Measurements from ENCODE around the gene ATG7.

Gene ATG7

DNA sequence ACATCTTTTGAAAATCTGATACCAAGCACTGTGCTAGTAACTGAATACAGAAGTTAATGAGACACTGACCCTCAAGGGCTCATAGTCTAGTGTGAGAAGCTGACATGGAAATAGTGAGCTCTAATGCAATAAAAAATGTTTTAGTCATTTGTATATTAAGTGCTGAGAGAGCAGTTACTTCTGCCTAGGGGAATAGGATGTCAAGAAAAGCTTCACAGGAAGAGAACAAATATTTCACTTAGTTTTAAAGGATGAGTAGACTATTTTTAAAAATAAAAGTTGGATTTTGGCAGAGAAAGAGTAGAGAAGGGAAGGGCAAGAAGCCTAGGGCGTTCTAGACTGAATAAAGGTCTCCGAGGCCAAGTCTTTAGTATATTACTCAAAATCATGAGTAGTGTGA, 158.4 kb downstream of the ATG7 start:
- Histone ChIP-seq H3K9me3 (ENCODE audit: insufficient read depth, low read length, severe bottlenecking) (no peaks in the 10 kb centered on the region), H2AFZ (ENCODE audit: low read depth, low read length) (no peak overlapping the region), H3K27me3 (ENCODE audit: insufficient read depth, low read length, poor library complexity) (no peaks in the 10 kb centered on the region), H3K27ac (ENCODE audit: low read length) (no peak overlapping the region), H3K4me1 (ENCODE audit: insufficient read depth, low read length) (no peaks in the 10 kb centered on the region), H3K36me3 (ENCODE audit: insufficient read depth, low read length) (0 out of 2 replicates have a peak, but pooled peaks cover 5% of the 10 kb centered on the region), H3K4me2 (ENCODE audit: insufficient read depth, low read length) (no peak overlapping the region), H3K4me3 (ENCODE audit: low read depth in 1 of 2, low read length in 2 of 2) (no peak overlapping the region), H3K9ac (ENCODE audit: low read depth, low read length) (no peak overlapping the region), H4K20me1 (ENCODE audit: insufficient read depth, low read length) (no peaks in the 10 kb centered on the region), H3K79me2 (ENCODE audit: insufficient read depth, low read length) (no peaks in the 10 kb centered on the region)
- ATAC-seq (ENCODE audit: insufficient read depth, low read depth) (no peak), DNase-seq (no peak)
- TF ChIP-seq EZH2 (IDR thresholded peaks at IDR 0.05; ENCODE audit: borderline replicate concordance, low read depth, low read length, severe bottlenecking), result no peak
- TF ChIP-seq, protein P1, sequence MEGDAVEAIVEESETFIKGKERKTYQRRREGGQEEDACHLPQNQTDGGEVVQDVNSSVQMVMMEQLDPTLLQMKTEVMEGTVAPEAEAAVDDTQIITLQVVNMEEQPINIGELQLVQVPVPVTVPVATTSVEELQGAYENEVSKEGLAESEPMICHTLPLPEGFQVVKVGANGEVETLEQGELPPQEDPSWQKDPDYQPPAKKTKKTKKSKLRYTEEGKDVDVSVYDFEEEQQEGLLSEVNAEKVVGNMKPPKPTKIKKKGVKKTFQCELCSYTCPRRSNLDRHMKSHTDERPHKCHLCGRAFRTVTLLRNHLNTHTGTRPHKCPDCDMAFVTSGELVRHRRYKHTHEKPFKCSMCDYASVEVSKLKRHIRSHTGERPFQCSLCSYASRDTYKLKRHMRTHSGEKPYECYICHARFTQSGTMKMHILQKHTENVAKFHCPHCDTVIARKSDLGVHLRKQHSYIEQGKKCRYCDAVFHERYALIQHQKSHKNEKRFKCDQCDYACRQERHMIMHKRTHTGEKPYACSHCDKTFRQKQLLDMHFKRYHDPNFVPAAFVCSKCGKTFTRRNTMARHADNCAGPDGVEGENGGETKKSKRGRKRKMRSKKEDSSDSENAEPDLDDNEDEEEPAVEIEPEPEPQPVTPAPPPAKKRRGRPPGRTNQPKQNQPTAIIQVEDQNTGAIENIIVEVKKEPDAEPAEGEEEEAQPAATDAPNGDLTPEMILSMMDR (IDR thresholded peaks at IDR 0.05; ENCODE audit: borderline replicate concordance, extremely low read depth, low read length, poor library complexity, severe bottlenecking), result no peak

DNA sequence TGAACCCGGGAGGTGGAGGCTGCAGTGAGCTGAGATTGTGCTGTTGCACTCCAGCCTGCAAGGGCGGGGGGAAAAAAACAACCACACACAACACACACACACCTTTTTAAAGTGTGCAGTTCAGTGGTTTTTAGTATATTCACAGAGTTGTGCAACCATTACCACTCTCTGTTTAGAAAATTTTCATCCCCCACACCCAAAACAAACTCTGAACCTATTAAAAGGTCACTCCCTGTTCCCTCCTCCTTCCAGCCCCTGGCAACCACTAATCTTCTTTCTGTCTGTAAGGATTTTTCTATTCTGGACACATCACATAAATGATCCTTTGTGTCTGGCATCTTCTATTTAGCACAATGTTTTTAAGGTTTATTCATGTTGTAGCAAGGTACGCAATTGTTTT, 159.1 kb downstream of the ATG7 start:
- H3K27me3 ChIP-seq (ENCODE audit: insufficient read depth, low read length, poor library complexity), result no peaks in the 10 kb centered on the region
- ATAC-seq (ENCODE audit: insufficient read depth, low read depth) (no peak), DNase-seq (no peak)
- no peak overlapping the region for H3K27ac ChIP-seq (ENCODE audit: low read length)
- no peaks in the 10 kb centered on the region for H3K4me1 ChIP-seq (ENCODE audit: insufficient read depth, low read length)
- no peak overlapping the region for H2AFZ ChIP-seq (ENCODE audit: low read depth, low read length)
- no peak overlapping the region for H3K4me3 ChIP-seq (ENCODE audit: low read depth in 1 of 2, low read length in 2 of 2)
- H3K36me3 ChIP-seq (ENCODE audit: insufficient read depth, low read length), result 0 out of 2 replicates have a peak, but pooled peaks cover 5% of the 10 kb centered on the region
- no peak for TF ChIP-seq EZH2 (IDR thresholded peaks at IDR 0.05; ENCODE audit: borderline replicate concordance, low read depth, low read length, severe bottlenecking)
- TF ChIP-seq, protein P1 (IDR thresholded peaks at IDR 0.05; ENCODE audit: borderline replicate concordance, extremely low read depth, low read length, poor library complexity, severe bottlenecking), result no peak
- no peak overlapping the region for H3K4me2 ChIP-seq (ENCODE audit: insufficient read depth, low read length)
- no peaks in the 10 kb centered on the region for H3K9me3 ChIP-seq (ENCODE audit: insufficient read depth, low read length, severe bottlenecking)
- no peaks in the 10 kb centered on the region for H4K20me1 ChIP-seq (ENCODE audit: insufficient read depth, low read length)
- H3K9ac ChIP-seq (ENCODE audit: low read depth, low read length), result no peak overlapping the region
- H3K79me2 ChIP-seq (ENCODE audit: insufficient read depth, low read length), result no peaks in the 10 kb centered on the region

DNA sequence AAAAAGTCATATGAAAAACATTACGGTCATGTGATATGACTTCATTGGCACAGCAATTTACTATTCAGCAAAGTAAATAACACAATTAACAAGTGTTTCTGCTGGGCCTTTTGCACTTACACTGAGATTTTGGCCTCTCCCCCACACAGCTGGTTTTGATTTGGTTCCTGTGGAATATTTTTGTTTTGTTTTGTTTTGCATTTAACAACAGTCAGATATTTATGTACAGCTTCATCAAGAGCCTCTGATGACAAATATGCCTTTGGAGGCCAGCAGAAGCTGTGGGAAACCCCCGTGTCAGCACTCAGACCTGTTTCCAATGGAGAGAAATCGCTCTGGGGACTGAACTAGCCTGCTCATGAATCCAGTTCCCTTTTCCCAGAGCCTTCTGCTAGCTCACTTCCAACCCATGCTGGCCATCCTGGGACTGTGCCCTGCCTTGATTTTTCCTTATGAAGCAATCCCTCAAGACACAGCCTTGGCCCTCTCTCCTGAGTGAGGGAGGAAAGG, 161.9 kb downstream of the ATG7 start:
- Histone ChIP-seq H3K27me3 (ENCODE audit: insufficient read depth, low read length, poor library complexity) (no peaks in the 10 kb centered on the region), H3K4me3 (ENCODE audit: low read depth in 1 of 2, low read length in 2 of 2) (no peak overlapping the region), H3K36me3 (ENCODE audit: insufficient read depth, low read length) (no peaks in the 10 kb centered on the region), H3K9me3 (ENCODE audit: insufficient read depth, low read length, severe bottlenecking) (no peaks in the 10 kb centered on the region), H3K9ac (ENCODE audit: low read depth, low read length) (no peak overlapping the region), H3K4me2 (ENCODE audit: insufficient read depth, low read length) (no peak overlapping the region), H2AFZ (ENCODE audit: low read depth, low read length) (no peak overlapping the region), H3K79me2 (ENCODE audit: insufficient read depth, low read length) (no peaks in the 10 kb centered on the region), H3K4me1 (ENCODE audit: insufficient read depth, low read length) (no peaks in the 10 kb centered on the region), H3K27ac (ENCODE audit: low read length) (no peak overlapping the region), H4K20me1 (ENCODE audit: insufficient read depth, low read length) (no peaks in the 10 kb centered on the region)
- TF ChIP-seq EZH2 (IDR thresholded peaks at IDR 0.05; ENCODE audit: borderline replicate concordance, low read depth, low read length, severe bottlenecking), result no peak
- TF ChIP-seq, protein P1 (IDR thresholded peaks at IDR 0.05; ENCODE audit: borderline replicate concordance, extremely low read depth, low read length, poor library complexity, severe bottlenecking), result no peak
- ATAC-seq (ENCODE audit: insufficient read depth, low read depth) (no peak), DNase-seq (no peak)
